PC-3 (cell line): Measurements from ENCODE around the gene MRPL39. TPM values are rescaled to one million over a fixed set of nuclear protein-coding genes. Genes with fewer than 3 reads are reported as not detected.

Experiments used
- ATAC-seq: fragments of 200-7000 bp; cut with Tn5 transposase; 2 replicates; pipeline ENCODE4 v1.9.1; 2020; ENCODE audit warnings: mild to moderate bottlenecking, moderate library complexity
- BruUV-seq: library from RNA; stranded (reverse); fragments of 400-500 nt; replicated peaks from 2 replicates; lab custom pipeline; 2021; lab: Mats Ljungman, UMichigan
- CTCF ChIA-PET: fragments of 300-600 bp; sonication (Branson Sonifier 250); formaldehyde crosslinking; loops from one replicate; lab custom pipeline; 2022; ENCODE audit warnings: antibody characterized with exemption; lab: Charles Lee
- POLR2A ChIA-PET: fragments of 300-600 bp; sonication (Branson Sonifier 250); formaldehyde crosslinking; loops from one replicate; lab custom pipeline; 2022; ENCODE audit warnings: antibody characterized with exemption; ENCODE audit not compliant: unreplicated experiment; lab: Charles Lee
- DNase-seq: peaks from one replicate; pipeline ENCODE4 v3.0.0-alpha.2; 2015
- H2AFZ ChIP-seq: fragments of 300-600 bp; sonication (generic); 2 replicates; pipeline ENCODE4 v1.6.0; 2016; ENCODE audit warnings: antibody characterized with exemption, low read length
- H3F3A ChIP-seq: fragments of 300-600 bp; sonication (generic); one replicate; pipeline ENCODE4 v1.6.0; 2017; ENCODE audit warnings: antibody characterized with exemption, low read length, control low read depth, mild to moderate bottlenecking; ENCODE audit not compliant: unreplicated experiment
- H3K27ac ChIP-seq: fragments of 300-600 bp; sonication (generic); 2 replicates; pipeline ENCODE4 v1.5.1; 2016; ENCODE audit warnings: mild to moderate bottlenecking, low read length
- H3K27me3 ChIP-seq: fragments of 300-600 bp; sonication (generic); 2 replicates; pipeline ENCODE4 v1.6.1; 2016; ENCODE audit warnings: low read length, mixed read lengths
- H3K36me3 ChIP-seq: fragments of 300-600 bp; sonication (generic); 2 replicates; pipeline ENCODE4 v1.6.1; 2016; ENCODE audit warnings: low read depth, mixed run types, low read length, mixed read lengths
- H3K4me1 ChIP-seq: fragments of 300-600 bp; sonication (generic); 2 replicates; pipeline ENCODE4 v1.5.1; 2016; ENCODE audit warnings: low read length; ENCODE audit not compliant: insufficient read depth
- H3K4me2 ChIP-seq: fragments of 300-600 bp; sonication (generic); 2 replicates; pipeline ENCODE4 v1.6.0; 2016; ENCODE audit warnings: low read length
- H3K4me3 ChIP-seq: fragments of 300-600 bp; sonication (generic); 2 replicates; pipeline ENCODE4 v1.5.1; 2016; ENCODE audit warnings: mild to moderate bottlenecking, low read length, mixed read lengths
- H3K79me2 ChIP-seq: fragments of 300-600 bp; sonication (generic); 2 replicates; pipeline ENCODE4 v1.6.1; 2017; ENCODE audit warnings: low read length, mixed read lengths
- H3K9ac ChIP-seq: fragments of 300-600 bp; sonication (generic); 2 replicates; pipeline ENCODE4 v1.6.0; 2016; ENCODE audit warnings: mild to moderate bottlenecking, low read length
- H3K9me2 ChIP-seq: fragments of 300-600 bp; sonication (generic); replicated peaks from 2 replicates; pipeline ENCODE4 v1.6.1; 2016; ENCODE audit warnings: mixed run types, low read length, mixed read lengths
- H3K9me3 ChIP-seq: fragments of 300-600 bp; sonication (generic); 2 replicates; pipeline ENCODE4 v1.6.1; 2016; ENCODE audit warnings: low read length, mixed read lengths
- H4K20me1 ChIP-seq: fragments of 300-600 bp; sonication (generic); 2 replicates; pipeline ENCODE4 v1.6.1; 2016; ENCODE audit warnings: low read length, mixed read lengths
- CTCF ChIP-seq: fragments of 300-600 bp; sonication (generic); conservative IDR thresholded peaks from 2 replicates; pipeline ENCODE4 v1.5.1; 2017; ENCODE audit warnings: antibody characterized with exemption, low read depth, mild to moderate bottlenecking, low read length
- EZH2 ChIP-seq: fragments of 300-600 bp; sonication (generic); IDR thresholded peaks from one replicate; pipeline ENCODE4 v1.6.1; 2017; ENCODE audit warnings: antibody characterized with exemption, mild to moderate bottlenecking, low read length; ENCODE audit not compliant: unreplicated experiment
- EZH2phosphoT487 ChIP-seq: fragments of 300-600 bp; sonication (generic); IDR thresholded peaks from 2 replicates; pipeline ENCODE4 v1.6.1; 2018; ENCODE audit warnings: mild to moderate bottlenecking, antibody characterized with exemption, low read length, borderline replicate concordance
- intact Hi-C: fragments of 100-400 bp; cut with micrococcal nuclease; formaldehyde crosslinking; loops from 2 replicates; pipeline ENCODE4 v1.9.0; 2023
- total RNA-seq: library from RNA; depleted of rRNA; stranded (reverse); fragments of >200 nt; gene quantifications from 2 replicates; pipeline ENCODE4 v1.2.3, GENCODE V29; 2014

Gene MRPL39
- total RNA-seq, 1 experiment from 2014 or later: 107 TPM

GRCh38 chr21:25582164-25582790 is 25.0 kb downstream of the MRPL39 start:
- CTCF ChIA-PET: no interaction called here
- POLR2A ChIA-PET: no interaction called here
- no peak for TF ChIP-seq CTCF
- TF ChIP-seq EZH2: no peak
- TF ChIP-seq EZH2phosphoT487: no peak

GRCh38 chr21:25581582-25581981 is 25.7 kb downstream of the MRPL39 start:
- H3F3A ChIP-seq: no peaks in the 10 kb centered on the region
- DNase-seq: no peak
- peaks cover 12% of the 10 kb centered on the region for H3K4me1 ChIP-seq
- H3K36me3 ChIP-seq: peaks cover 22% of the 10 kb centered on the region
- H3K9me3 ChIP-seq: no peaks in the 10 kb centered on the region
- no peak overlapping the region for H3K9ac ChIP-seq
- no peak overlapping the region for H3K4me3 ChIP-seq
- ATAC-seq: no peak
- intact Hi-C loops: no loop called here
- H3K4me2 ChIP-seq: no peak overlapping the region
- ChIA-PET CTCF (no interaction called here), POLR2A (no interaction called here)
- no peaks in the 10 kb centered on the region for H3K9me2 ChIP-seq
- TF ChIP-seq EZH2phosphoT487 (no peak), EZH2 (no peak), CTCF (no peak)
- H3K27me3 ChIP-seq: no peaks in the 10 kb centered on the region
- H3K79me2 ChIP-seq: no peaks in the 10 kb centered on the region
- no TSS peak for BruUV-seq
- no peaks in the 10 kb centered on the region for H4K20me1 ChIP-seq
- no peak overlapping the region for H3K27ac ChIP-seq
- no peak overlapping the region for H2AFZ ChIP-seq

More at GRCh38 chr21:25582164-25582790, 25.0 kb downstream of the MRPL39 start:
- H3K9me2 ChIP-seq: no peaks in the 10 kb centered on the region
- no peaks in the 10 kb centered on the region for H3K79me2 ChIP-seq
- H3F3A ChIP-seq: no peaks in the 10 kb centered on the region
- no peak overlapping the region for H3K27ac ChIP-seq
- peaks cover 25% of the 10 kb centered on the region for H3K36me3 ChIP-seq
- ATAC-seq (no peak), DNase-seq (no peak)
- no peaks in the 10 kb centered on the region for H3K9me3 ChIP-seq
- no peak overlapping the region for H3K4me2 ChIP-seq
- intact Hi-C loops: no loop called here
- no peak overlapping the region for H2AFZ ChIP-seq
- BruUV-seq: no TSS peak
- no peak overlapping the region for H3K4me3 ChIP-seq
- H3K9ac ChIP-seq: no peak overlapping the region
- no peaks in the 10 kb centered on the region for H3K27me3 ChIP-seq
- no peaks in the 10 kb centered on the region for H4K20me1 ChIP-seq
- peaks cover 9% of the 10 kb centered on the region; the same call in 1 of the 2 replicates for H3K4me1 ChIP-seq

- no TSS peak for BruUV-seq
- Histone ChIP-seq H3K4me1 (peaks cover 19% of the 10 kb centered on the region), H3K27me3 (no peaks in the 10 kb centered on the region), H4K20me1 (no peaks in the 10 kb centered on the region), H3K4me3 (no peak overlapping the region), H3K9me2 (no peaks in the 10 kb centered on the region), H3K27ac (no peak overlapping the region), H3K4me2 (no peak overlapping the region), H3K36me3 (peaks cover 17% of the 10 kb centered on the region), H2AFZ (no peak overlapping the region), H3F3A (no peaks in the 10 kb centered on the region), H3K9ac (no peak overlapping the region), H3K9me3 (no peaks in the 10 kb centered on the region), H3K79me2 (no peaks in the 10 kb centered on the region)
- ChIA-PET POLR2A (no interaction called here), CTCF (no interaction called here)
- TF ChIP-seq CTCF: no peak
- no peak for TF ChIP-seq EZH2
- TF ChIP-seq EZH2phosphoT487: no peak
- DNase-seq: no peak
- ATAC-seq: no peak
- intact Hi-C loops: no loop called here
These were observed 26.4 kb downstream of the MRPL39 start for GRCh38 chr21:25580912-25581260.
